ENCODE measurements around the gene DRC3.

GRCh38 chr17:17983376-17983775, 10.7 kb downstream of the DRC3 start:
- TF ChIP-seq POLR2AphosphoS5 (IDR thresholded peaks at IDR 0.05) (no peak), CTCF (IDR thresholded peaks at IDR 0.05; ENCODE audit: poor library complexity, severe bottlenecking) (no peak), REST (IDR thresholded peaks at IDR 0.05; ENCODE audit: borderline replicate concordance) (no peak), EZH2 (IDR thresholded peaks at IDR 0.05; ENCODE audit: borderline replicate concordance, insufficient read depth, low read length, poor library complexity, severe bottlenecking) (no peak), EP300 (conservative IDR thresholded peaks at IDR 0.05; ENCODE audit: poor library complexity, severe bottlenecking) (no peak), RAD21 (conservative IDR thresholded peaks at IDR 0.05) (no peak), MXI1 (conservative IDR thresholded peaks at IDR 0.05; ENCODE audit: poor library complexity, severe bottlenecking) (no peak), TAF1 (IDR thresholded peaks at IDR 0.05; ENCODE audit: low read depth) (no peak), SMC3 (conservative IDR thresholded peaks at IDR 0.05; ENCODE audit: poor library complexity) (no peak)

Data from neural cell (in vitro differentiated cells).